ENCODE measurements around the gene NMD3.

NMD3 gene

GRCh38 chr3:161265916-161266571, 44.9 kb downstream of the NMD3 start:
- TF ChIP-seq CTCF (IDR thresholded peaks at IDR 0.05; ENCODE audit: low read length) (no peak), EZH2 (IDR thresholded peaks at IDR 0.05; ENCODE audit: borderline replicate concordance, low read length) (no peak)
- Histone ChIP-seq H3K4me3 (ENCODE audit: low read depth, low read length, poor library complexity, severe bottlenecking) (no peak overlapping the region), H4K20me1 (ENCODE audit: insufficient read depth, low read length) (no peaks in the 10 kb centered on the region), H3K9me2 (ENCODE audit: low read depth, low read length) (no peaks in the 10 kb centered on the region), H3K9ac (ENCODE audit: low read length) (no peak overlapping the region), H3K4me1 (ENCODE audit: insufficient read depth, low read length, severe bottlenecking) (no peaks in the 10 kb centered on the region), H3F3A (ENCODE audit: insufficient read depth, low read length) (no peaks in the 10 kb centered on the region), H3K36me3 (ENCODE audit: insufficient read depth, low read length) (peaks cover 18% of the 10 kb centered on the region), H2AFZ (ENCODE audit: low read length) (no peak overlapping the region), H3K27ac (ENCODE audit: low read depth, low read length, poor library complexity, severe bottlenecking) (no peak overlapping the region), H3K79me2 (ENCODE audit: insufficient read depth, low read length) (no peaks in the 10 kb centered on the region), H3K4me2 (ENCODE audit: low read length) (no peak overlapping the region), H3K27me3 (ENCODE audit: insufficient read depth, low read length) (no peaks in the 10 kb centered on the region), H3K9me3 (ENCODE audit: low read length) (peaks cover 4% of the 10 kb centered on the region; the same call in 1 of the 2 replicates)

GRCh38 chr3:161266731-161267150, 45.6 kb downstream of the NMD3 start:
- peaks cover 16% of the 10 kb centered on the region for H3K36me3 ChIP-seq (ENCODE audit: insufficient read depth, low read length)
- no peaks in the 10 kb centered on the region for H3K27me3 ChIP-seq (ENCODE audit: insufficient read depth, low read length)
- H3K9ac ChIP-seq (ENCODE audit: low read length) = no peak overlapping the region
- TF ChIP-seq CTCF (IDR thresholded peaks at IDR 0.05; ENCODE audit: low read length) (no peak), EZH2 (IDR thresholded peaks at IDR 0.05; ENCODE audit: borderline replicate concordance, low read length) (no peak)
- no peak overlapping the region for H3K27ac ChIP-seq (ENCODE audit: low read depth, low read length, poor library complexity, severe bottlenecking)
- no peaks in the 10 kb centered on the region for H3K9me2 ChIP-seq (ENCODE audit: low read depth, low read length)
- no peaks in the 10 kb centered on the region for H4K20me1 ChIP-seq (ENCODE audit: insufficient read depth, low read length)
- H3K79me2 ChIP-seq (ENCODE audit: insufficient read depth, low read length) = no peaks in the 10 kb centered on the region
- no peaks in the 10 kb centered on the region for H3F3A ChIP-seq (ENCODE audit: insufficient read depth, low read length)
- no peak overlapping the region for H2AFZ ChIP-seq (ENCODE audit: low read length)
- 0 out of 2 replicates have a peak, but pooled peaks cover 2% of the 10 kb centered on the region for H3K9me3 ChIP-seq (ENCODE audit: low read length)
- H3K4me2 ChIP-seq (ENCODE audit: low read length) = no peak overlapping the region
- H3K4me3 ChIP-seq (ENCODE audit: low read depth, low read length, poor library complexity, severe bottlenecking) = no peak overlapping the region
- H3K4me1 ChIP-seq (ENCODE audit: insufficient read depth, low read length, severe bottlenecking) = no peaks in the 10 kb centered on the region

- H3K36me3 ChIP-seq (ENCODE audit: insufficient read depth, low read length) = peaks cover 11% of the 10 kb centered on the region
- H3K79me2 ChIP-seq (ENCODE audit: insufficient read depth, low read length) = no peaks in the 10 kb centered on the region
- no peak overlapping the region for H2AFZ ChIP-seq (ENCODE audit: low read length)
- no peak overlapping the region for H3K4me3 ChIP-seq (ENCODE audit: low read depth, low read length, poor library complexity, severe bottlenecking)
- TF ChIP-seq EZH2 (IDR thresholded peaks at IDR 0.05; ENCODE audit: borderline replicate concordance, low read length) = no peak
- H3K9me3 ChIP-seq (ENCODE audit: low read length) = 0 out of 2 replicates have a peak, but pooled peaks cover 2% of the 10 kb centered on the region
- H3K9me2 ChIP-seq (ENCODE audit: low read depth, low read length) = no peaks in the 10 kb centered on the region
- no peaks in the 10 kb centered on the region for H4K20me1 ChIP-seq (ENCODE audit: insufficient read depth, low read length)
- no peak overlapping the region for H3K9ac ChIP-seq (ENCODE audit: low read length)
- H3K4me1 ChIP-seq (ENCODE audit: insufficient read depth, low read length, severe bottlenecking) = no peaks in the 10 kb centered on the region
- H3K27ac ChIP-seq (ENCODE audit: low read depth, low read length, poor library complexity, severe bottlenecking) = no peak overlapping the region
- H3K27me3 ChIP-seq (ENCODE audit: insufficient read depth, low read length) = no peaks in the 10 kb centered on the region
- no peaks in the 10 kb centered on the region for H3F3A ChIP-seq (ENCODE audit: insufficient read depth, low read length)
- H3K4me2 ChIP-seq (ENCODE audit: low read length) = no peak overlapping the region
These were observed 46.5 kb downstream of the NMD3 start for GRCh38 chr3:161267646-161268045.

GRCh38 chr3:161268601-161269000, 47.5 kb downstream of the NMD3 start:
- Histone ChIP-seq H4K20me1 (ENCODE audit: insufficient read depth, low read length) (no peaks in the 10 kb centered on the region), H3K9me3 (ENCODE audit: low read length) (0 out of 2 replicates have a peak, but pooled peaks cover 2% of the 10 kb centered on the region), H3K9ac (ENCODE audit: low read length) (no peak overlapping the region), H3K27ac (ENCODE audit: low read depth, low read length, poor library complexity, severe bottlenecking) (no peak overlapping the region), H3K4me1 (ENCODE audit: insufficient read depth, low read length, severe bottlenecking) (no peaks in the 10 kb centered on the region), H3K4me2 (ENCODE audit: low read length) (no peak overlapping the region), H3F3A (ENCODE audit: insufficient read depth, low read length) (no peaks in the 10 kb centered on the region), H3K36me3 (ENCODE audit: insufficient read depth, low read length) (peaks cover 6% of the 10 kb centered on the region), H3K79me2 (ENCODE audit: insufficient read depth, low read length) (no peaks in the 10 kb centered on the region), H3K27me3 (ENCODE audit: insufficient read depth, low read length) (no peaks in the 10 kb centered on the region), H2AFZ (ENCODE audit: low read length) (no peak overlapping the region), H3K9me2 (ENCODE audit: low read depth, low read length) (no peaks in the 10 kb centered on the region), H3K4me3 (ENCODE audit: low read depth, low read length, poor library complexity, severe bottlenecking) (no peak overlapping the region)
- TF ChIP-seq EZH2 (IDR thresholded peaks at IDR 0.05; ENCODE audit: borderline replicate concordance, low read length) (no peak), CTCF (IDR thresholded peaks at IDR 0.05; ENCODE audit: low read length) (no peak)
